GM21619 (cell line): Measurements from ENCODE around the gene CPNE6.

ENCODE experiments used
- ATAC-seq: cut with Tn5 transposase; IDR thresholded peaks from one replicate; pipeline ENCODE4 v1.9.1; 2021; ENCODE audit not compliant: unreplicated experiment

CPNE6 gene

GRCh38 chr14:24126939-24127338 is 55.6 kb downstream of the CPNE6 start:
- no peak for ATAC-seq

GRCh38 chr14:24127673-24128072 is 56.3 kb downstream of the CPNE6 start:
- no peak for ATAC-seq
